CD14-positive monocyte (primary cell): ENCODE results near the gene LBX2. TPM values are rescaled to one million over a fixed set of nuclear protein-coding genes. Genes with fewer than 3 reads are reported as not detected.

ENCODE experiments used
- DNase-seq, 3 donors: peaks; one replicate each; pipeline ENCODE4 v3.0.0-alpha.2; 2011 to 2022
- H2AFZ ChIP-seq: 2 replicates; pipeline ENCODE4 v1.6.0; 2012; ENCODE audit warnings: mild to moderate bottlenecking, low read depth, low read length, inconsistent platforms; ENCODE audit not compliant: insufficient read depth, poor library complexity, severe bottlenecking
- H3K27ac ChIP-seq, 2 donors: 1 replicate in 1 of 2; 2 replicates in 1 of 2; pipeline ENCODE4 v1.5.1; 2012 to 2013; ENCODE audit warnings: low read length in 2 of 2, control low read depth in 1 of 2, inconsistent platforms in 1 of 2, low read depth in 1 of 2, mild to moderate bottlenecking in 1 of 2
- H3K27me3 ChIP-seq, 2 donors: one replicate each; pipeline versions ENCODE4 v1.6.0 to v1.6.1; 2011 to 2013; ENCODE audit warnings: low read length in 2 of 2; ENCODE audit not compliant: control insufficient read depth in 2 of 2, insufficient read depth in 2 of 2
- H3K36me3 ChIP-seq, 2 donors: replicated peaks in 1 of 2; 1 replicate in 1 of 2; 2 replicates in 1 of 2; pipeline versions ENCODE4 v1.5.1 to v1.6.1; 2012 to 2013; ENCODE audit warnings: low read length in 2 of 2, control low read depth in 1 of 2, inconsistent platforms in 1 of 2, mild to moderate bottlenecking in 1 of 2; ENCODE audit not compliant: insufficient read depth in 2 of 2, control insufficient read depth in 1 of 2
- H3K4me1 ChIP-seq, 2 donors: 1 replicate in 1 of 2; 2 replicates in 1 of 2; pipeline versions ENCODE4 v1.5.1 to v1.6.1; 2012 to 2013; ENCODE audit warnings: low read length in 2 of 2, control low read depth in 1 of 2, inconsistent platforms in 1 of 2, mild to moderate bottlenecking in 1 of 2, moderate library complexity in 1 of 2; ENCODE audit not compliant: insufficient read depth in 2 of 2, control insufficient read depth in 1 of 2
- H3K4me2 ChIP-seq: replicated peaks from 2 replicates; pipeline ENCODE3; 2012; ENCODE audit warnings: low read length, moderate library complexity, mild to moderate bottlenecking; ENCODE audit not compliant: poor library complexity, severe bottlenecking; ENCODE audit errors: extremely low read depth
- H3K4me3 ChIP-seq, 3 experiments: fragments of 200-600 bp in 1 of 3; sonication (generic) in 1 of 3; replicated peaks in 1 of 3; 1 replicate in 2 of 3; 2 replicates in 1 of 3; pipeline ENCODE4 v1.5.1; 2011 to 2013; ENCODE audit warnings: low read length in 3 of 3, mild to moderate bottlenecking in 3 of 3, control low read depth in 2 of 3, low read depth in 2 of 3, inconsistent platforms in 1 of 3, moderate library complexity in 1 of 3
- H3K79me2 ChIP-seq: 2 replicates; pipeline ENCODE4 v1.6.0; 2012; ENCODE audit warnings: mild to moderate bottlenecking, control low read depth, inconsistent platforms, low read length, moderate library complexity; ENCODE audit not compliant: insufficient read depth
- H3K9ac ChIP-seq: 2 replicates; pipeline ENCODE4 v1.6.0; 2017; ENCODE audit warnings: low read length, mild to moderate bottlenecking; ENCODE audit not compliant: insufficient read depth, poor library complexity, severe bottlenecking
- H3K9me3 ChIP-seq, 2 donors: replicated peaks in 1 of 2; 1 replicate in 1 of 2; 2 replicates in 1 of 2; pipeline versions ENCODE4 v1.5.1 to v1.6.1; 2012 to 2013; ENCODE audit warnings: low read length in 2 of 2, control low read depth in 1 of 2; ENCODE audit not compliant: control insufficient read depth in 1 of 2, insufficient read depth in 1 of 2
- H4K20me1 ChIP-seq: 2 replicates; pipeline ENCODE4 v1.6.0; 2012; ENCODE audit warnings: mild to moderate bottlenecking, low read length, control low read depth, moderate library complexity; ENCODE audit not compliant: insufficient read depth
- H3K27ac Mint-ChIP-seq, 7 donors: one replicate each; pipeline ENCODE4 v1.8.0; 2020; ENCODE audit warnings: mild to moderate bottlenecking in 7 of 7, mixed read lengths in 7 of 7, moderate library complexity in 6 of 7, inconsistent platforms in 2 of 7
- H3K27me3 Mint-ChIP-seq, 3 donors: one replicate each; pipeline ENCODE4 v1.8.0; 2021 to 2022; ENCODE audit warnings: low read depth in 3 of 3, mild to moderate bottlenecking in 3 of 3, mixed read lengths in 3 of 3, moderate library complexity in 3 of 3, inconsistent platforms in 1 of 3
- H3K36me3 Mint-ChIP-seq, 2 donors: one replicate each; pipeline ENCODE4 v1.8.0; 2020; ENCODE audit warnings: mixed read lengths in 2 of 2, inconsistent platforms in 1 of 2, mild to moderate bottlenecking in 1 of 2
- H3K4me1 Mint-ChIP-seq: one replicate; pipeline ENCODE4 v1.8.0; 2020; ENCODE audit warnings: mild to moderate bottlenecking, mixed read lengths
- H3K4me3 Mint-ChIP-seq, 2 donors: one replicate each; pipeline ENCODE4 v1.8.0; 2020; ENCODE audit warnings: mild to moderate bottlenecking in 2 of 2, mixed read lengths in 2 of 2, moderate library complexity in 1 of 2
- H3K9me3 Mint-ChIP-seq, 7 donors: one replicate each; pipeline ENCODE4 v1.8.0; 2020 to 2022; ENCODE audit warnings: mixed read lengths in 7 of 7, mild to moderate bottlenecking in 6 of 7, moderate library complexity in 6 of 7, inconsistent platforms in 2 of 7
- CTCF ChIP-seq: fragments of 200-600 bp; IDR thresholded peaks from one replicate; pipeline ENCODE4 v1.8.0; 2022; ENCODE audit warnings: antibody characterized with exemption, mild to moderate bottlenecking
- WGBS: methylation state at CpG from one replicate; pipeline ENCODE4 v1.1.5; 2013; ENCODE audit warnings: missing lambda C conversion rate; ENCODE audit not compliant: insufficient coverage; 5-methylcytosine and 5-hydroxymethylcytosine counted together
- intact Hi-C, 2 donors: fragments of 100-400 bp; cut with micrococcal nuclease; formaldehyde crosslinking; loops; one replicate each; pipeline versions ENCODE4 v1.15.0 to v1.15.1; 2023
- polyA plus RNA-seq, 3 donors: library from polyadenylated mRNA; depleted of rRNA in 1 of 3; unstranded in 2 of 3; stranded (reverse) in 1 of 3; fragments of 300-500 nt in 2 of 3; fragments of >200 nt in 1 of 3; fragmentation: Illumina TruSeq in 2 of 3; gene quantifications; 1 replicate in 2 of 3; 2 replicates in 1 of 3; pipeline ENCODE4 v1.2.3, GENCODE V29; 2012 to 2021

Gene LBX2
- polyA plus RNA-seq, 3 donors: 0.46 to 0.76 TPM; not detected in 1

DNA sequence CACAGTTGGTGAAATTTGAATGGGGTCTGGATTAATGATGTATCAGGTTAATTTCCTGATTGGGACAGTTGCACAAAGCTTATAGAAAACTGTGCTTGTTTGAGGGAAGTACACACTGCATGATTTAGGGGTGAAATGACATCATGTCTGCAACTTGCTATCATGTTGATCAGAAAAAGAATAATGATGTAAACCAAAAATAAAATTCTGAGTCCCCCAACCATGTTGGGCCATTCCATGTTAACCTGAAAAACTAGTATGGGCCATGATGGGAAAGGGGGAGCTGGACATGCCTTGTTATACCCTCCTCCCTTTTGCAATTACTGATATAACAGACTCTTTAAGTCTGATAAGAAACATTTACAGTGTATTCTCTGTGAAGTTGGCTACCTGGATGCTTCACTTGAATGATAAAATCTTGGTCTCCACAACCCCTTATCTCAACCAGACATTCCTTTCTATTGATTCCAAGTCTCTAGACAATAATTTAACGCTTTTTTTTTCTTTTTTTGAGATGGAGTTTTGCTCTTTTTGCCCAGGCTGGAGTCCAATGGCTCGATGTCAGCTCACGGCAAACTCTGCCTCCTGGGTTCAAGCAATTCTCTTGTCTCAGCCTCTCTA is 48.7 kb downstream of the LBX2 start:
- Histone ChIP-seq H3K36me3 (no peaks in the 10 kb centered on the region), H3K27ac (no peak overlapping the region), H3K9ac (no peak overlapping the region), H3K4me2 (no peak overlapping the region), H3K4me1 (peaks cover 11% of the 10 kb centered on the region in 2 donors), H2AFZ (no peak overlapping the region), H3K4me3 (no peak overlapping the region), H4K20me1 (no peaks in the 10 kb centered on the region), H3K79me2 (peaks cover 6% of the 10 kb centered on the region), H3K9me3 (no peaks in the 10 kb centered on the region), H3K27me3 (peaks cover 0 to under 1% of the 10 kb centered on the region in 2 donors)
- no peak for DNase-seq
- TF ChIP-seq CTCF: no peak
- Mint-ChIP-seq H3K27ac (no peak overlapping the region), H3K27me3 (peaks cover 6 to 9% (median 6%) of the 10 kb centered on the region in 3 donors), H3K9me3 (no peaks in the 10 kb centered on the region), H3K4me3 (no peak overlapping the region), H3K4me1 (peaks cover 12% of the 10 kb centered on the region), H3K36me3 (no peaks in the 10 kb centered on the region)
- intact Hi-C loops: no loop called here
- 100% methylated on average over 1 of the region's 3 CpGs for WGBS

DNA sequence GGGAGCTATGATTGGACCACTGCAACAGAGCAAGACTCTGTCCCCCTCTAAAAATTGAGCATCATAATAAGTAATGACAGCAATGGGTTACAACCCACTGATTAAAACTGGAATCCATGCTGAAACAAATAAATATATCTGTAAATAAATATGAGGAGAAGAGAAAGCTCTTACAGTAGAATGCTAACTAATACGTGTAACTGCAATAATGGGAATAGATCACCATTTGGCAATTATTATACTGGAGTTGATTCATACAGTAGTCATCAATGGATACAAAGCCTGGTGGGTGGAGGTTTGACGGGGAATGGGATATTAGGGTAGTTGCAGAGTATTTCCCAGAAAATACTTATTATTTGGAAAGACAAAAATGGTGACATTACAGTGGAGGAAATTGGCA is 50.6 kb downstream of the LBX2 start:
- H3K36me3 ChIP-seq: no peaks in the 10 kb centered on the region
- H3K4me3 ChIP-seq: no peak overlapping the region
- Mint-ChIP-seq H3K4me3 (no peak overlapping the region), H3K36me3 (no peaks in the 10 kb centered on the region), H3K9me3 (no peaks in the 10 kb centered on the region), H3K27me3 (peaks cover 9 to 20% (median 19%) of the 10 kb centered on the region in 3 donors), H3K27ac (no peak overlapping the region), H3K4me1 (peaks cover 3% of the 10 kb centered on the region)
- DNase-seq: no peak
- H2AFZ ChIP-seq: no peak overlapping the region
- no peak overlapping the region for H3K27ac ChIP-seq
- intact Hi-C loops: no loop called here
- WGBS: 100% methylated on average over 1 of the region's 2 CpGs
- H3K4me2 ChIP-seq: no peak overlapping the region
- no peaks in the 10 kb centered on the region for H3K79me2 ChIP-seq
- H4K20me1 ChIP-seq: no peaks in the 10 kb centered on the region
- no peak overlapping the region for H3K9ac ChIP-seq
- H3K9me3 ChIP-seq: no peaks in the 10 kb centered on the region
- TF ChIP-seq CTCF: no peak
- peaks cover 9 to 14% of the 10 kb centered on the region in 2 donors for H3K27me3 ChIP-seq
- peaks cover 3 to 4% of the 10 kb centered on the region in 2 donors for H3K4me1 ChIP-seq

Other genes starting within 250 kb of the LBX2 start
- gene SLC4A5, start 156.2 kb downstream of the LBX2 start, polyA plus RNA-seq: 1 to 10 TPM in 1 of 3 donors, under 1 TPM in 1, not detected in 1; 0.10 to 1.1 TPM
- gene DCTN1, start 119.3 kb downstream of the LBX2 start, polyA plus RNA-seq: 10 to 100 TPM; 27.7 to 45.5 (median 45.5) TPM
- gene C2orf81, start 78.0 kb downstream of the LBX2 start, polyA plus RNA-seq: 1 to 10 TPM in 2 of 3 donors, under 1 TPM in 1; 0.49 to 1.7 (median 1.2) TPM
- gene WDR54, start 77.9 kb downstream of the LBX2 start, polyA plus RNA-seq: 10 to 100 TPM in 1 of 3 donors, 1 to 10 TPM in 2; 7.1 to 11.7 (median 7.9) TPM
- gene RTKN, start 57.7 kb downstream of the LBX2 start, polyA plus RNA-seq: under 1 TPM in 1 of 3 donors, not detected in 2; 0.07 TPM
- 10 to 100 TPM in 1 of 3 donors, 1 to 10 TPM in 2; 4.8 to 48.7 (median 4.8) TPM for gene INO80B, start 44.5 kb downstream of the LBX2 start, polyA plus RNA-seq
- gene WBP1, start 41.2 kb downstream of the LBX2 start, polyA plus RNA-seq: 100 to 1,000 TPM in 1 of 3 donors, 10 to 100 TPM in 2; 23.9 to 109 (median 31.0) TPM
- gene MOGS, start 34.2 kb downstream of the LBX2 start, polyA plus RNA-seq: 10 to 100 TPM; 30.5 to 63.2 (median 36.4) TPM
- gene MRPL53, start 26.9 kb downstream of the LBX2 start, polyA plus RNA-seq: 100 to 1,000 TPM in 2 of 3 donors, 10 to 100 TPM in 1; 48.6 to 133 (median 106) TPM
- gene CCDC142, start 16.6 kb downstream of the LBX2 start, polyA plus RNA-seq: 10 to 100 TPM in 1 of 3 donors, 1 to 10 TPM in 2; 2.2 to 15.8 (median 3.7) TPM
- gene TTC31, start 16.5 kb downstream of the LBX2 start, polyA plus RNA-seq: 10 to 100 TPM; 19.6 to 46.5 (median 21.3) TPM
- gene PCGF1, start 8.1 kb upstream of the LBX2 start, polyA plus RNA-seq: 10 to 100 TPM; 18.0 to 30.5 (median 20.5) TPM
- not detected for gene TLX2, start 14.8 kb upstream of the LBX2 start, polyA plus RNA-seq
- under 1 TPM in 1 of 3 donors, not detected in 2; 0.36 TPM for gene DQX1, start 26.6 kb upstream of the LBX2 start, polyA plus RNA-seq
- gene AUP1, start 30.1 kb upstream of the LBX2 start, polyA plus RNA-seq: 100 to 1,000 TPM; 130 to 385 (median 149) TPM
- gene HTRA2, start 30.3 kb upstream of the LBX2 start, polyA plus RNA-seq: 10 to 100 TPM; 11.3 to 20.5 (median 15.0) TPM
- 10 to 100 TPM; 18.2 to 35.0 (median 18.5) TPM for gene LOXL3, start 54.3 kb upstream of the LBX2 start, polyA plus RNA-seq
- 10 to 100 TPM; 48.0 to 53.6 (median 49.3) TPM for gene DOK1, start 55.1 kb upstream of the LBX2 start, polyA plus RNA-seq
- gene M1AP, start 148.7 kb upstream of the LBX2 start, polyA plus RNA-seq: 1 to 10 TPM in 2 of 3 donors, under 1 TPM in 1; 1.00 to 4.6 (median 1.8) TPM
- gene SEMA4F, start 154.6 kb upstream of the LBX2 start, polyA plus RNA-seq: under 1 TPM; 0.16 to 0.44 (median 0.43) TPM